Caco-2 (cell line): ENCODE results near the gene MTHFD1L. TPM values are rescaled to one million over a fixed set of nuclear protein-coding genes. Genes with fewer than 3 reads are reported as not detected.

ENCODE experiments used
- BruUV-seq: library from RNA; stranded (reverse); fragments of 400-500 nt; replicated peaks from 2 replicates; lab custom pipeline; 2021; lab: Mats Ljungman, UMichigan
- CTCF ChIA-PET: fragments of 300-600 bp; sonication (Branson Sonifier 250); formaldehyde crosslinking; loops from one replicate; lab custom pipeline; 2022; ENCODE audit warnings: antibody characterized with exemption; lab: Charles Lee
- POLR2A ChIA-PET: fragments of 300-600 bp; sonication (Branson Sonifier 250); formaldehyde crosslinking; loops from one replicate; lab custom pipeline; 2022; ENCODE audit warnings: antibody characterized with exemption; lab: Charles Lee
- DNase-seq, 2 experiments: peaks; one replicate each; pipeline versions ENCODE4 v3.0.0 to v3.0.0-alpha.2; 2020 to 2022
- H3K27me3 ChIP-seq: replicated peaks from 2 replicates; pipeline ENCODE4 v1.6.0; 2011; ENCODE audit warnings: low read length; ENCODE audit not compliant: control insufficient read depth, insufficient read depth
- H3K36me3 ChIP-seq: 2 replicates; pipeline ENCODE4 v1.5.1; 2011; ENCODE audit warnings: low read length; ENCODE audit not compliant: control insufficient read depth, insufficient read depth
- H3K4me1 ChIP-seq: fragments of 250-450 bp; sonication (Bioruptor Pico); 2 replicates; pipeline ENCODE4 v1.5.1; 2020; ENCODE audit warnings: mild to moderate bottlenecking
- H3K4me3 ChIP-seq: 2 replicates; pipeline ENCODE4 v1.5.1; 2011; ENCODE audit warnings: low read depth, mild to moderate bottlenecking, control low read depth, low read length
- H3K9me3 ChIP-seq: fragments of 250-450 bp; sonication (Bioruptor Pico); 2 replicates; pipeline ENCODE4 v1.5.1; 2020; ENCODE audit warnings: mild to moderate bottlenecking, moderate library complexity
- H3K27ac Mint-ChIP-seq: one replicate; pipeline ENCODE4 v1.8.0; 2022; ENCODE audit warnings: mixed read lengths; ENCODE audit not compliant: unreplicated experiment
- H3K27me3 Mint-ChIP-seq: one replicate; pipeline ENCODE4 v1.8.0; 2022; ENCODE audit warnings: mixed read lengths; ENCODE audit not compliant: insufficient read depth, unreplicated experiment
- H3K36me3 Mint-ChIP-seq: one replicate; pipeline ENCODE4 v1.8.0; 2022; ENCODE audit warnings: mild to moderate bottlenecking, mixed read lengths; ENCODE audit not compliant: insufficient read depth, unreplicated experiment
- H3K4me1 Mint-ChIP-seq: one replicate; pipeline ENCODE4 v1.8.0; 2022; ENCODE audit warnings: low read depth, mixed read lengths; ENCODE audit not compliant: unreplicated experiment
- H3K4me3 Mint-ChIP-seq: one replicate; pipeline ENCODE4 v1.8.0; 2022; ENCODE audit warnings: mild to moderate bottlenecking, moderate library complexity, mixed read lengths; ENCODE audit not compliant: unreplicated experiment
- H3K9me3 Mint-ChIP-seq: one replicate; pipeline ENCODE4 v1.8.0; 2022; ENCODE audit warnings: mixed read lengths; ENCODE audit not compliant: unreplicated experiment
- intact Hi-C: fragments of 100-400 bp; cut with micrococcal nuclease; formaldehyde crosslinking; loops from one replicate; pipeline ENCODE4 v1.10.0; 2022; ENCODE audit not compliant: unreplicated experiment
- total RNA-seq: library from RNA; stranded (reverse); gene quantifications from 2 replicates; pipeline ENCODE4 v1.2.3, GENCODE V29; 2022
- TF ChIP-seq, protein P1 (sequence below), 2 experiments: fragments of 200-600 bp in 1 of 2; IDR thresholded peaks; 1 replicate in 1 of 2; 2 replicates in 1 of 2; pipeline versions ENCODE4 v1.5.1 to v1.8.0; 2011 to 2022; ENCODE audit warnings: antibody characterized with exemption in 1 of 2, control low read depth in 1 of 2, inconsistent platforms in 1 of 2, low read depth in 1 of 2, low read length in 1 of 2, mild to moderate bottlenecking in 1 of 2, moderate library complexity in 1 of 2; ENCODE audit not compliant: insufficient read depth in 1 of 2, severe bottlenecking in 1 of 2, unreplicated experiment in 1 of 2

The MTHFD1L gene
- total RNA-seq, 1 experiment from 2014 or later, result 102 TPM

DNA sequence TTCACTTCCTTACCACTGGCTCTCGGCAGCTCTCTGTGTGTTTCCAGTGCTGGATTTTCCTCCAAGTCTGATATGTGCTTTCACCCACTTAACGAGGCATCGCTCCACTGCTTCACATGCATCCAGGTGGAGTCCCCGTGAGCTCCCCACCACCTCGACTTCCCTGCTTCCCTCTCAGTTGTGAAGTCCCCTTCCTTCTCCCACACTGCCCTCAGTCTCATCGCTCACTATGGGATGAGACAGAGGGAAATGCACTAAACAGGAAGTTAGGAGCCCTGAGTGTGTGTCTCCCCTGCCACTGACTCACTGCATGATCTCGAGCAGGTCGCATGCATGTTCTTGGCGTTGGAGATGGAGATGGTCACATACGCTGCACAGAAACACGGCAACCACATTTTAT is 84.0 kb downstream of the MTHFD1L start:
- H3K4me1 Mint-ChIP-seq, result no peaks in the 10 kb centered on the region
- peaks cover 75% of the 10 kb centered on the region for H3K36me3 Mint-ChIP-seq
- no peak overlapping the region for H3K27ac Mint-ChIP-seq

DNA sequence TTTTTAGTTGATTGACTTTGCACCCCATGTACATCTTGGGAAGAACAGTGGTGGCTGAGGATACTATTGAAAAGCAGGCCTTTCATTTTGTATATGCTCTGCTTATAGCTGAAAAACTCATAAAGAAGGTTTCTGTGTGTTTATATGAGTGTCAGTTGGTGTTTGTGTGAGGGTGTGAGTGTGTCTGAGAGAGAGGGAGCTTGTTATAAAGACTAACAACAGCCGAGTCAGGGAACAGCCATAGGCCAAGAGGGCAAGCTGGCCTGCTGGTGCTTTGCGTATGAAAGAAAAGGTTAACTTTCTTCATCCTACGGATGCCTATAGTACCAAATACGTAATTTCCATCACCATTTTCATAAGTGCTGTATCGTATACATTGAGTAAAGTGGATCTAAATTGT is 88.3 kb downstream of the MTHFD1L start:
- TF ChIP-seq, protein P1, sequence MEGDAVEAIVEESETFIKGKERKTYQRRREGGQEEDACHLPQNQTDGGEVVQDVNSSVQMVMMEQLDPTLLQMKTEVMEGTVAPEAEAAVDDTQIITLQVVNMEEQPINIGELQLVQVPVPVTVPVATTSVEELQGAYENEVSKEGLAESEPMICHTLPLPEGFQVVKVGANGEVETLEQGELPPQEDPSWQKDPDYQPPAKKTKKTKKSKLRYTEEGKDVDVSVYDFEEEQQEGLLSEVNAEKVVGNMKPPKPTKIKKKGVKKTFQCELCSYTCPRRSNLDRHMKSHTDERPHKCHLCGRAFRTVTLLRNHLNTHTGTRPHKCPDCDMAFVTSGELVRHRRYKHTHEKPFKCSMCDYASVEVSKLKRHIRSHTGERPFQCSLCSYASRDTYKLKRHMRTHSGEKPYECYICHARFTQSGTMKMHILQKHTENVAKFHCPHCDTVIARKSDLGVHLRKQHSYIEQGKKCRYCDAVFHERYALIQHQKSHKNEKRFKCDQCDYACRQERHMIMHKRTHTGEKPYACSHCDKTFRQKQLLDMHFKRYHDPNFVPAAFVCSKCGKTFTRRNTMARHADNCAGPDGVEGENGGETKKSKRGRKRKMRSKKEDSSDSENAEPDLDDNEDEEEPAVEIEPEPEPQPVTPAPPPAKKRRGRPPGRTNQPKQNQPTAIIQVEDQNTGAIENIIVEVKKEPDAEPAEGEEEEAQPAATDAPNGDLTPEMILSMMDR (IDR thresholded peaks at IDR 0.05; ENCODE audit: insufficient read depth in 1 of 2, low read depth in 1 of 2, low read length in 1 of 2, severe bottlenecking in 1 of 2, unreplicated experiment in 1 of 2), result no peak
- Histone ChIP-seq H3K4me3 (no peak overlapping the region), H3K4me1 (no peaks in the 10 kb centered on the region), H3K27me3 (no peaks in the 10 kb centered on the region), H3K9me3 (no peaks in the 10 kb centered on the region), H3K36me3 (no peaks in the 10 kb centered on the region)
- Mint-ChIP-seq H3K27me3 (no peaks in the 10 kb centered on the region), H3K4me1 (no peaks in the 10 kb centered on the region), H3K27ac (no peak overlapping the region), H3K36me3 (peaks cover 53% of the 10 kb centered on the region), H3K4me3 (no peak overlapping the region), H3K9me3 (no peaks in the 10 kb centered on the region)
- BruUV-seq, result no TSS peak
- DNase-seq, result no peak
- POLR2A ChIA-PET, result no interaction called here
- CTCF ChIA-PET, result no interaction called here
- intact Hi-C loops, result no loop called here

More for the DNA sequence above, 84.0 kb downstream of the MTHFD1L start:
- Histone ChIP-seq H3K27me3 (no peaks in the 10 kb centered on the region), H3K36me3 (no peaks in the 10 kb centered on the region), H3K9me3 (no peaks in the 10 kb centered on the region), H3K4me1 (no peaks in the 10 kb centered on the region), H3K4me3 (no peak overlapping the region)
- intact Hi-C loops, result no loop called here
- CTCF ChIA-PET, result no interaction called here
- DNase-seq, result no peak
- no TSS peak for BruUV-seq
- Mint-ChIP-seq H3K9me3 (no peaks in the 10 kb centered on the region), H3K27me3 (no peaks in the 10 kb centered on the region), H3K4me3 (no peak overlapping the region)
- TF ChIP-seq, protein P1 (IDR thresholded peaks at IDR 0.05; ENCODE audit: insufficient read depth in 1 of 2, low read depth in 1 of 2, low read length in 1 of 2, severe bottlenecking in 1 of 2, unreplicated experiment in 1 of 2), result no peak
- POLR2A ChIA-PET, result no interaction called here

DNA sequence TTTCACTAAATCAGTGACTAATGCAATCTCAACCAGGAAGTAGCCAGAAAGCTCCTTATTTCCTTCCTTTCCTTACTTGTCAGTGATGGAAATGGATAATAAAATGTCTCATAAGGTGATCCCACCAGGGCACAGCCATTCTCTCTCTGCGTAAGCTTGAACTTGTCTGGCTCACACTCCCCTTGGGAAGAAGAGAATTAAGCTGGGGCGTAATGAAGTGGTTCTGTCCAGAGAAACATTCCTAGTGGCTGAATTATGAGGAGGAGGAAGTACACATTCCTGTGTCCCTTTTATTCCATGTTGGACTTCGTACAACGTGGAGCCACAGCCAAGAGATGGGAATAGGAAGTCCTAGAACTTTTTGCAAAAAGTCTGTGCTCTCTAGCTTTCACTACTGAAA is 93.7 kb downstream of the MTHFD1L start:
- Histone ChIP-seq H3K9me3 (no peaks in the 10 kb centered on the region), H3K4me3 (no peak overlapping the region), H3K4me1 (no peaks in the 10 kb centered on the region), H3K27me3 (no peaks in the 10 kb centered on the region), H3K36me3 (no peaks in the 10 kb centered on the region; the same call in 1 of the 2 replicates)
- H3K4me1 Mint-ChIP-seq, result no peaks in the 10 kb centered on the region
- peaks cover 32% of the 10 kb centered on the region for H3K36me3 Mint-ChIP-seq
- no peak overlapping the region for H3K27ac Mint-ChIP-seq
- intact Hi-C loops, result no loop called here
- POLR2A ChIA-PET, result no interaction called here
- CTCF ChIA-PET, result no interaction called here
- TF ChIP-seq, protein P1 (IDR thresholded peaks at IDR 0.05; ENCODE audit: insufficient read depth in 1 of 2, low read depth in 1 of 2, low read length in 1 of 2, severe bottlenecking in 1 of 2, unreplicated experiment in 1 of 2), result no peak
- no peaks in the 10 kb centered on the region for H3K27me3 Mint-ChIP-seq
- no peaks in the 10 kb centered on the region for H3K9me3 Mint-ChIP-seq
- no peak for DNase-seq
- BruUV-seq, result no TSS peak
- H3K4me3 Mint-ChIP-seq, result no peak overlapping the region
